Gastrocnemius medialis (tissue), 4 donors: ENCODE measurements around the gene LIX1.

Experiments used
- CTCF ChIP-seq, 5 experiments: fragments of 450-650 bp in 3 of 5; fragments of 200-600 bp in 2 of 5; sonication (generic) in 2 of 5; IDR thresholded peaks in 4 of 5; conservative IDR thresholded peaks in 1 of 5; 1 replicate in 4 of 5; 2 replicates in 1 of 5; pipeline ENCODE4 v1.5.1; 2016 to 2019; ENCODE audit warnings: antibody characterized with exemption in 5 of 5, mild to moderate bottlenecking in 3 of 5, moderate library complexity in 3 of 5
- POLR2A ChIP-seq, 2 donors: fragments of 450-650 bp; IDR thresholded peaks; one replicate each; pipeline ENCODE4 v1.6.1; 2017; ENCODE audit warnings: antibody characterized with exemption in 2 of 2, mild to moderate bottlenecking in 2 of 2, moderate library complexity in 2 of 2

- no peak for TF ChIP-seq CTCF (IDR thresholded peaks at IDR 0.05 in 4 of 5, conservative IDR thresholded peaks at IDR 0.05 in 1 of 5)
- TF ChIP-seq POLR2A (IDR thresholded peaks at IDR 0.05): no peak
Observed at GRCh38 chr5:97096191-97096590, 46.2 kb downstream of the LIX1 start.
